Peyer's patch (tissue), 4 donors: ENCODE measurements around the gene PNN. TPM values are rescaled to one million over a fixed set of nuclear protein-coding genes. Genes with fewer than 3 reads are reported as not detected.
"Not testable (repeated sequence)": the region's sequence is repeated elsewhere in the genome, so short reads cannot be mapped to it uniquely, and the experiment has no call there.

ENCODE experiments used
- DNase-seq, 3 donors: peaks; one replicate each; pipeline ENCODE4 v3.0.0-alpha.2; 2017 to 2019
- H3K27ac ChIP-seq, 4 donors: fragments of 200-600 bp; sonication (generic); one replicate each; pipeline ENCODE4 v1.5.1; 2016 to 2019
- H3K27me3 ChIP-seq, 2 donors: fragments of 200-600 bp; sonication (generic); one replicate each; pipeline ENCODE4 v1.5.1; 2019
- H3K36me3 ChIP-seq, 3 donors: fragments of 200-600 bp; sonication (generic); one replicate each; pipeline ENCODE4 v1.5.1; 2016 to 2019
- H3K4me1 ChIP-seq, 4 donors: fragments of 200-600 bp; sonication (generic); one replicate each; pipeline ENCODE4 v1.5.1; 2016 to 2019
- H3K4me3 ChIP-seq, 4 donors: fragments of 200-600 bp; sonication (generic); 1 replicate in 3 of 4; 2 replicates in 1 of 4; pipeline ENCODE4 v1.5.1; 2016 to 2019; ENCODE audit warnings: mild to moderate bottlenecking in 1 of 4
- H3K9me3 ChIP-seq, 4 donors: fragments of 200-600 bp; sonication (generic); one replicate each; pipeline ENCODE4 v1.5.1; 2016 to 2019; ENCODE audit warnings: mild to moderate bottlenecking in 1 of 4
- CTCF ChIP-seq, 6 experiments: fragments of 450-650 bp in 4 of 6; fragments of 200-600 bp in 2 of 6; sonication (generic) in 1 of 6; IDR thresholded peaks; one replicate each; pipeline ENCODE4 v1.5.1; 2017 to 2019; ENCODE audit warnings: antibody characterized with exemption in 6 of 6, mild to moderate bottlenecking in 3 of 6, moderate library complexity in 1 of 6
- POLR2A ChIP-seq, 2 donors: fragments of 450-650 bp; IDR thresholded peaks; one replicate each; pipeline ENCODE4 v1.5.1; 2017; ENCODE audit warnings: antibody characterized with exemption in 2 of 2, mild to moderate bottlenecking in 2 of 2, moderate library complexity in 2 of 2
- total RNA-seq, 4 donors: library from RNA; depleted of rRNA; stranded (reverse); fragments of >200 nt; gene quantifications; one replicate each; pipeline ENCODE4 v1.1.0, GENCODE V29; 2016

PNN gene
- total RNA-seq, 4 donors from 2014 or later: 48.3 to 125 (median 63.4) TPM

- Histone ChIP-seq H3K4me3 (no peak overlapping the region), H3K36me3 (no peaks in the 10 kb centered on the region), H3K4me1 (no peaks in the 10 kb centered on the region), H3K27ac (no peak overlapping the region), H3K27me3 (no peaks in the 10 kb centered on the region), H3K9me3 (no peaks in the 10 kb centered on the region)
- TF ChIP-seq POLR2A (IDR thresholded peaks at IDR 0.05) (no peak), CTCF (IDR thresholded peaks at IDR 0.05) (no peak)
- DNase-seq: no peak
Observed at GRCh38 chr14:39219075-39219499, 44.0 kb downstream of the PNN start.

GRCh38 chr14:39220473-39220872 lies 45.4 kb downstream of the PNN start:
- not testable (repeated sequence) for H3K27ac ChIP-seq, H3K36me3 ChIP-seq, DNase-seq, H3K4me3 ChIP-seq, H3K4me1 ChIP-seq, H3K27me3 ChIP-seq, H3K9me3 ChIP-seq

GRCh38 chr14:39228044-39228443 lies 53.0 kb downstream of the PNN start:
- H3K36me3 ChIP-seq: no peaks in the 10 kb centered on the region
- H3K4me1 ChIP-seq: peaks cover 0 to 1% (median 0%) of the 10 kb centered on the region in 4 donors
- TF ChIP-seq CTCF (IDR thresholded peaks at IDR 0.05): no peak
- no peaks in the 10 kb centered on the region for H3K27me3 ChIP-seq
- H3K27ac ChIP-seq: peak overlapping the region in 1 of 4 donors; percentile 25
- DNase-seq: no peak
- no peak overlapping the region for H3K4me3 ChIP-seq
- no peaks in the 10 kb centered on the region for H3K9me3 ChIP-seq

- Histone ChIP-seq H3K4me3 (no peak overlapping the region), H3K9me3 (no peaks in the 10 kb centered on the region), H3K4me1 (peaks cover 0 to 3% (median 0%) of the 10 kb centered on the region in 4 donors), H3K27me3 (no peaks in the 10 kb centered on the region), H3K36me3 (no peaks in the 10 kb centered on the region), H3K27ac (peak overlapping the region in 1 of 4 donors; percentile 25)
- DNase-seq: no peak
- TF ChIP-seq CTCF (IDR thresholded peaks at IDR 0.05) (no peak), POLR2A (IDR thresholded peaks at IDR 0.05) (no peak)
Observed at GRCh38 chr14:39228509-39229221, 53.6 kb downstream of the PNN start.

GRCh38 chr14:39229222-39229543 lies 54.1 kb downstream of the PNN start:
- Histone ChIP-seq H3K4me1 (peaks cover 0 to 3% (median 0%) of the 10 kb centered on the region in 4 donors), H3K36me3 (no peaks in the 10 kb centered on the region), H3K27ac (peak overlapping the region in 1 of 4 donors; percentile 18), H3K4me3 (no peak overlapping the region), H3K9me3 (no peaks in the 10 kb centered on the region), H3K27me3 (no peaks in the 10 kb centered on the region)
- DNase-seq: peak in 1 of 3 donors; percentile 50
- TF ChIP-seq POLR2A (IDR thresholded peaks at IDR 0.05) (no peak), CTCF (IDR thresholded peaks at IDR 0.05) (no peak)

GRCh38 chr14:39229601-39230110 lies 54.6 kb downstream of the PNN start:
- Histone ChIP-seq H3K4me3 (no peak overlapping the region), H3K9me3 (no peaks in the 10 kb centered on the region), H3K36me3 (no peaks in the 10 kb centered on the region), H3K4me1 (peaks cover 0 to 3% (median 0%) of the 10 kb centered on the region in 4 donors), H3K27me3 (no peaks in the 10 kb centered on the region), H3K27ac (peak overlapping the region in 1 of 4 donors; percentile 18)
- DNase-seq: no peak
- TF ChIP-seq POLR2A (IDR thresholded peaks at IDR 0.05) (no peak), CTCF (IDR thresholded peaks at IDR 0.05) (no peak)
